PC-3 (cell line): ENCODE results near the gene SEMA3F.

Source experiments
- CTCF ChIP-seq: fragments of 300-600 bp; sonication (generic); conservative IDR thresholded peaks from 2 replicates; pipeline ENCODE4 v1.5.1; 2017; ENCODE audit warnings: antibody characterized with exemption, low read depth, mild to moderate bottlenecking, low read length
- EZH2 ChIP-seq: fragments of 300-600 bp; sonication (generic); IDR thresholded peaks from one replicate; pipeline ENCODE4 v1.6.1; 2017; ENCODE audit warnings: antibody characterized with exemption, mild to moderate bottlenecking, low read length; ENCODE audit not compliant: unreplicated experiment
- EZH2phosphoT487 ChIP-seq: fragments of 300-600 bp; sonication (generic); IDR thresholded peaks from 2 replicates; pipeline ENCODE4 v1.6.1; 2018; ENCODE audit warnings: mild to moderate bottlenecking, antibody characterized with exemption, low read length, borderline replicate concordance

GRCh38 chr3:50221051-50221410, 65.9 kb downstream of the SEMA3F start:
- no peak for TF ChIP-seq CTCF
- no peak for TF ChIP-seq EZH2
- no peak for TF ChIP-seq EZH2phosphoT487
